Medulla oblongata (tissue), 1 donor: Measurements from ENCODE around the gene CENPN.

Experiments
- DNase-seq: peaks from one replicate; pipeline ENCODE4 v3.0.0-alpha.2; 2015; ENCODE audit errors: extremely low spot score

Gene CENPN, protein sequence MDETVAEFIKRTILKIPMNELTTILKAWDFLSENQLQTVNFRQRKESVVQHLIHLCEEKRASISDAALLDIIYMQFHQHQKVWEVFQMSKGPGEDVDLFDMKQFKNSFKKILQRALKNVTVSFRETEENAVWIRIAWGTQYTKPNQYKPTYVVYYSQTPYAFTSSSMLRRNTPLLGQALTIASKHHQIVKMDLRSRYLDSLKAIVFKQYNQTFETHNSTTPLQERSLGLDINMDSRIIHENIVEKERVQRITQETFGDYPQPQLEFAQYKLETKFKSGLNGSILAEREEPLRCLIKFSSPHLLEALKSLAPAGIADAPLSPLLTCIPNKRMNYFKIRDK

DNA sequence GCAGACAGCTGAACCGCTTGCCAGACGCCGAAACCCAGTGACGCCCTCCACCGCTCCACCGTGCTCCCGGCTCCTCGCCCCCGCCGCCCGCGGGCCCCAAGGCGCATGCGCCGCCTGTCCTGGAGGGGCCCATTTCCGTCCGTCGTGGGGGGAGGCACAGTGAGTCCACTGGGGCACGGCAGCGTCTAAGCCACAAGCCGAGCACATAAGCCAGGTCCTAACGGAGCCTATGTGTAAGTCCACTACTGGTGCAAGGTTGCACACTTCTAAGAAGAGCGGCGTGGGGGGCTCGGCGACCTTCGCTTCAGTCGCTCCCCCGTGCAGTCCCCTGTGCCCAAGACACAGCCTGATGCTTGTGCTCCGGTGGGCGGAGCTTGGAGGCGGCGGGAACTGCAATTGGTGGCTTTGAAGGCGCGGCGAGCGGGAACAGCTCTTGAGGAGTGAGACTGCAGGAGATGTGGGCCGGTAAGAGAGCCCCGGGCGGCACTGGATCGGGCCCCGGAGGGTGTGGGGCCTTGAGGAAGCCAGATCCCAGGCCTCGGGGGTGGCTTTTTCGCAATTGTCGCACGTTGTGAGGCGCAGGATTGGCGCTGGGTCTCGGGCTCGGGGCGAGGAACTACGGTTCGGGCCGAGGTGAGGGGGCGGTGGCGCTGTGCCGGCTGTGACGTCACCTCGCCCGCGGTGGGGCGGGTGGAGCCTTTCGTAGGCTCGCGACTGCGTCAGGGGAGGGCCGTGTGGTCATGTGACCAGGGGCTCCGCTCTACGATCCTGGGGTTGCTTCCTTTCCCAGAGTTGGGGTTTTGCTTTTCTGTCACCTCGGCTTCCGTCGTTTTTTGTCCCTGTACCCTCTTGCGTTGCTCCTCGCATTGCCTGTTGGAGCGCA is at the start of gene CENPN, which contains the start of gene CMC2:
CENPN (plus strand) TSS at position 402 of the 883 bp plus-strand sequence. CDS start 4,726 bp downstream, outside the sequence.
CMC2 (minus strand) TSS at position 73 of the 883 bp plus-strand sequence. CDS start 9,491 bp downstream, outside the sequence.
- DNase-seq = peak; percentile 99

DNA sequence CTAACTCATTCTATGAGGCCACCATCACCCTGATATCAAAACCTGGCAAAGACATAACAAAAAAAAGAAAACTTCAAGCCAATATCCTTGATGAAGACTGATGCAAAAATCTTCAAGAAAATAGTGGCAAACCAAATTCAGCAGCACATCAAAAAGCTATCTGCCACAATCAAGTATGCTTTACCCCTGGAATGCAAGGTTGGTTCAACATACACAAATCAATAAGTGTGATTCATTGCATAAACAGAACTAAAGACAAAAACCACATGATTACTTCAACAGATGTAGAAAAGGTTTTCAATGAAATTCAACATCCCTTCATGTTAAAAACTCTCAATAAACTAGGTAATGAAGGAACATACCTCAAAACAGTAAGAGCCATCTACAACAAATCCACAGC is 48.7 kb upstream of the CENPN start:
- no peak for DNase-seq

DNA sequence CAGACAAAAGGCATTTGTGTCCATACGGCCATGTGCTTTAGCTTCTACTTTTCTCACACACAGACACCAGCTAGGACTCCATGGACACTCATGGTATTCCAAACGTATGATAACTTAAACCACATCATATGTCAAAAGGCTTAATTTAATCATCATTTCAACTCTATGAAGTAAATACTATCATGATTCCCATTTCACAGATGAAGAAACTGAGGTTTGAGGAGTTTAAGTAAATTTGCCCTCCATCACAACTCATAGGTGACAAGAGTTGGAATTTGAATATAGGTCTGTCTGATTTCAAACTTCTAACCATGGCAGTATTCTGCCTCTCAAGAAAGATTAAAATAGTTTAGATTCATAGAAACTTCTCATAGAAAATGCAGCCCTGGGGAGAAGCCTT is 44.1 kb upstream of the CENPN start:
- no peak for DNase-seq

DNA sequence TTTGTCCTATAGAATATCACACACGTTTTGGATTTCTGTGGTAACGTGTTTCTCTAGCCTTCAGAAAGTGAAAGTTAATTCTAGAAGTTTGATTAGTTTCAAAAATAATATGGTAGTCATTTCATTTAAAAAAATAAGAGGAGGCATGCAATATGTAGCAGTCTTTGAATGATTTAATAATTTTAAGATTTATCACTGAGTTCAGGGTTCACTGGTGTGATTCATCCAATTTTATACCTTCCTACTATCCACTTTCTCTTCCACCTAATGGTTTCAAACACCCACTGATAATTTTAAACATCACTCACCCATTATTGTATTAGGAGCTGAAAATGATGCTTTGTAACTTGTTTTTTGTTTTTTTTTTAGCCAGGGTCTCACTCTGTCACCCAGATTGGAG is 42.7 kb upstream of the CENPN start:
- no peak for DNase-seq

DNA sequence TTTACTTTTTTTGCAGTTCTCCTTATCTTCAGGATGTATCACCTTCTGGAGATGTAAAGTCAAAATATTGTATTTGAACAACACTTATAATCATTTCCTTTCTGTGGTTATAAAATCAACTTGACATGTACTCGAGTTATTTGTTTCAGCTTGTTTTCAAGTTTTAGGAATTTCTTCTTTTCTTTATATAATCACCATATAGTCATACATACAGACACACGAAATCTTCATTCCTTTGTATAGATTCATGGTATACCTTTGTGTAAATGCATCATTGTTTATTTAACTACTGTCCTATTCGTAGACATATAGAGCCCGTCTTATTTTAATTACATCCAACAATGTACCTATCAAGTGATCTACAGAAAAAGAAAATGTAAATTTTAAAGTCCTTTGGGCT is 40.4 kb upstream of the CENPN start:
- DNase-seq = no peak

DNA sequence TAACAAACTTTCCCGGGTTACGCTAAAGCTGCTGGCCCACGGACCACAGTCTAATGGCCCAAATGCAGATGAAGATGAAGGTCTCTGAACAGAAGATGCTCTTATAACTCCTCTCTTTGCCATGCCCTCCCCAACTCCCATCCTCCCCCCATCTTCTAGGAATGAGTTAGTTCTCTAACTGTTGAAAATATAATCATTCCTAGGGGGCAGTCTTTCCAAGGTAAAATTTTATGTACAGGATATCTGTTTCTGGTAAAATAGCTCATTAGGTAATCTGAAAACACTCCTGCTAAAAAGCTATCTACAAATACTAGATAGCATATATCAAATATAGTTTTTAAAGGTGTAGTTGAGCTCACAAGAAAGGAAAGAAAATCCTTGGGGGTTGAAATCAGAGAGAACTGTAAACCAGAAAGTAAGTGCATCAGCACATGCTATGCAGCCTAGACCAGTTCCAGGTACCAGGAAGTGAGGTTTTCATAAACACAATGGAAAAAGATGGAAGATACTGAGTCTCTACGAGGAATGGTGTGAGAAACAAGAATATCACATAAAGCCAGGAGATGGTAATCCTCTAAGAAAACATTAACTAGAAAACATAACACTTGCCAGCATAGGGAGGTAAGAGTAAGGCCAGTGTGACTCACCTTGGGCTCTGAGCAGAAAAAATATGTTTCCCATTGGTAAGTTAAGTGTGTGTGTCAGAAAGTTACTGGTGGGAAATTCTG is 38.5 kb upstream of the CENPN start:
- DNase-seq = no peak

DNA sequence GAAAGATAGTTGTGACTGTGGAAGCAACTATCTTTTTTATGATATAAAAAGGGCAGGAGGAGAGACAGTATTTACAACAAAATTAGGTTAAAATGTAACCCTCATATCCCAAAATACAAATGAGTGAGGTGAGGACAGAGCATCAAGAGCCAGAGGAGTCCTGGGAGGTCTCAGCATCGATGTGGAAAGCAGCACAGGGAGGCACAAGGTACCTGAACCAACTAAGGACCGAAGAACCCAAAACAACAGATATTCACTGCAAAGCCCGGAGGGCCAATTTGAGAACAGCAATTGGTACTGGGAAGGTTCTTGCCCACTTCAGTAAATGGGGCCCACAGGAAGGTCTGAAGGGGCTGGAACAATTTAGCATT is 37.9 kb upstream of the CENPN start:
- DNase-seq = no peak

DNA sequence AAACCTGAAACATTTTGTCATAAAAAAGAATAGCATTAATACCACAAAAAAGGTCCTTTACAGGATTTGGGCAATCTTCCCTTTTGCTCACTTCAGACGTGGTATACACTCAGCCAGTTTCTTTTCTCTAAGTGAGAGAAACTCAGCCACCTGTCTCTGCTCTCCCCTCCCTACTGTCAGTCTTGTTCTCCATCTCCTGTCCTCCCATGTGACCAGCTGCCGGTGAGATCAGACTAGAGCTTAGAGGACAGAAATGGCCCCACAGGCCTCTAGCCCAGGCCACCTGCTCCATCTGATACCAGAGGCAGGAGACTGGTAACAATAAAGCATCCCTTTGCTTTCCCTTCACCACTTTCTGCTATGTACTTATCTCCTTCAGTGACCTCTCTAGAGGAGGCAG is 35.2 kb upstream of the CENPN start:
- no peak for DNase-seq

DNA sequence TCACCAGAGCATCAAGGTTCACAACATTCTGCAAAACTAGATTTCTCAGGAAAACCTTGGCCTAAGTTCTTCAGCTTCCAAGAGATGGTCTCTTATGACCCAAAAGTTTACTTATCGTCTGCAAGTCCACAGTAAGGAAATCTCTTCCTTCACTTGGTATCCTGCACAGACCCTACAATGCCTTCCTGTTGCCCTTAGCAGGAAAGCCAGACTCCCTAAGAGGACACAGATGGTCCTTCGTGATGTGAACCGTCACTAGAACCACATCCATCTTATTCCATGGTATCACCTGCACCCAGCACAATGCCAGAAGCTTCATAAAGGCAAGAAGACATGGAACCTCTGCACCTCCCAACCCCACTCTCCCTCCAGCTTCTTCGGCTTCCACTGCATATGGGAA is 34.4 kb upstream of the CENPN start:
- no peak for DNase-seq

DNA sequence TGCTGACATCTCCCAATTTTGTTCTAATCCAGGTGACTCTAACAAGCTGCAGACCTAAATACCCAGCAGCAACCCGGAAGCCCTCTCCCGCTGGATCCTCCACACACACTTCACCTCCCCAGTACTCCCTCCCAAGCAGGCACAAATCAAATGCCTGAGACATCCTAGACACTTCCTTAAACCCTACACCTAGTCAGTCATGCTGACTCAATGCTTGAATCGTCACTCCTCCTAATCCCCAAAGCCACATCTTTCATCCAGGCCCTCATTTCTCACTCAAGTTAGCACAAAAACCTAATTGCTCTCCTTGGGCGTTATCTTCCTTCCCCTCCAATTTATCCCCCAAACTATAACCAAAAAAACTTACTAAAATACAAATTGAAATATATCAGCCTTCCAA is 33.0 kb upstream of the CENPN start:
- DNase-seq = no peak

DNA sequence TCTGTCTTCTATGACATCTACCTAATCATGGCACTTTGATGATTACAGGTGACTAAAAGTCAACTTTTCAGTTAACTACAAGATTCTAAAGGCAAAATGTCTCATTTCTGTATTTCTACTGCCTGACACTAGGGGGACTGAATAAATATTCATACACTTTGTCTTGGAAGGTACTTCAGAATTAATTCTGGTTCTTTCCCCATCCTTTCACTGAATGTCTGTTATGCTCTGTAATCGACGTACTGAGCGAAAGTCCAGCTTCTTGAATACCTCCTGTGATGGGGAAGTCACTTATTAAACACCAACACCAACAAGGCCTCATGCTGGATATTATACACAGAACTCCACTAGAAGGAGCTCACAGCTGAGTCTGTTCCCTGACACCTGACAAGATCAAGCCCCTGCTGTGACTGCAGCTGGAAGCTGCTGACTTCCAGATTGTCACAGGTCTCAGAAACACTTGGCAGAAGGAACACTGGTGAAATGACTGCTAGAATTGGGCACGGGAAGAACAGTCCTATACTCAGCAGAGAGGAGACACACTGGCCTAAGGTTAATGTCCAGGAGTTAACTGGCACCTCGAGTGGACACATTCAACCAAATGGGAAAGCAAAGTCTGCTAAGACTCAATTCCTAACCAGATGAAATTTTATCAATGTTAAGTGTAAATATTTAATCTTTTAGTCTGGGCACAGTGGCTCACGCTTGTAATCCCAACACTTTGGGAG is 32.2 kb upstream of the CENPN start:
- no peak for DNase-seq

DNA sequence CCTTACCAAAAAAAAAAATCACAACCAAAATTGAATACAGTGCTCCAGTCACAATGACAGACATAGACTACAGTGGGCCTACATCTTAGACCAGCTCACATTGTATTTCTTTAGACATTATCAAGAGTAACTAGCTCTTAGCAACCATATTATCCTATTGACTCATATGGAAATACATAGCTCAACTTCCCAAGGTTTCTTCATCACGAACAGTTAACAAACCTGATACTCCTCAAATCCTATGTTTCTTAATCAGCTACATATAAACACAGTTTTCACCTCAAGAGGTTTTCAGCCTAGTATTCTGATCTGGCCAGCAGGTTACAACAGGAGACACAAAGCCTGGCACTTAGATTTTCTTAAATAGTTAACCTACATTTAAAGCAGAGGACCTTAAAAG is 30.1 kb upstream of the CENPN start:
- DNase-seq = no peak

DNA sequence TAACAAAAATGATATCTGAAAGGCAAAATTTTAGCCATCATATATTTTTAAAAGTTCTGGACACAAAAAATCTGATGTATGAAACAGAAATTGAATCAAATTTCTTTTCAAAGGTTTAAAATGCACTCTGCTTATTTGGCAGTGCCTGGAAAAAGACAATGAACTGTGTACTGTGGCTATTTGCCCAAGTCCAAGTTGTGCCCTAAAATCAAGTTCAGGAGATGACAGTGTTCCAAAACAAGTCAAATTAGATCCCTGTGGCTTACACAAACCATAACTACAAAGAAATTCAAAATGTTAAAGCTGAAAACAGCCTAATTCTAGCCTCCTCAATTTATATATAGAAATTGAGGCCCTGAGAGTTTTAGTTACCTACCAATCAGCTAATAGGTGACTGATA is 25.9 kb upstream of the CENPN start:
- peak; percentile 35 for DNase-seq

DNA sequence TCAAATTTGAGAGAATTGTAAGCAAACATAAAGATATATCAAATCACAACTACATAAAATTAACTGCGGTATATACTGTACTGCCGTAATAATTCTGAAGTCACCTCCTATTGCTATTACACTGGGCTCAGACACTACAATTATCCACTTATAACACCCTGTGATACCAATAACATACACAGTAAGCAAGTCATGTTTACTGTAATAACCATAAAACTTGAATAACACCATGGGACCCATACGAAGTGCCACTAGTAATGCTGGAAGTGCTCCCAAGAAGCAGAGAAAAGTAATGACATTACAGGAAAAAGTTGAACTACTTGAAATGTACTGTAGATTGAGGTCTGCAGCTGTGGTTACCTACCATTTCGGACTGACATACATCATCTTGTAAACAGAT is 24.4 kb upstream of the CENPN start:
- DNase-seq = no peak

DNA sequence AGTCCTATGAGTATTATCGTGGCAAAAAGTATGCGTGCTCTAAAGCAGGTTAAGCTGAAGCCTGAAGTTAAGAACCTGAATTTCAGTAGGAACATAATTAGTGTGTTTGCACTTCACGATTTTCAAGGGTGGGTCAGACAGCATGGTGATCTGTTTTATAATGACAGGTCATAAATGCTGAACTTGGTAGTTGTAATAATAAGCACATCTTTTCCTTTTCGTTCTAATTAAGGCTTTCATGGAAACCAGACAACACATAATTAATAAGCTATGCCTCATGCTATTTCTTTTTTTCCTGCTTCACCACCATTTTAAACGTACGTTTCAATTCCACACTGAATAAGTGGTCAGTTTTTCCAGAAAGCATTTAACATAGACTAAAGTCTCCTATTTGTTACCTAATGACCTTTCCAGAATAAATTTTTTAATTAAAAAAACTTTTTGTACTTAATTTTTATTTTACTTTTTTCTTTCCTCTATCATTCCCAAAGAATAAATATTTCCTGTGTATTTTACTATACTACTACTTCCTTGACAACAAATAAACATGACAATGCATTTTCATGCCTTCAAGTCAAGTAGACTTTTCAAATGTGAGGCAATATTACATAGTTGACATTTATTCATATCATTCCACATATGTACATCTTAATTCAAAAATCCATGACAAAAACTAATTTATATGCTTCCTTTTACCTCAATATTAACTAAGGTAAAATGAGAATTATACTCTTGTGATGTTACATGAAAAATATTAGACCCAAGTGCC is 22.7 kb upstream of the CENPN start:
- no peak for DNase-seq

DNA sequence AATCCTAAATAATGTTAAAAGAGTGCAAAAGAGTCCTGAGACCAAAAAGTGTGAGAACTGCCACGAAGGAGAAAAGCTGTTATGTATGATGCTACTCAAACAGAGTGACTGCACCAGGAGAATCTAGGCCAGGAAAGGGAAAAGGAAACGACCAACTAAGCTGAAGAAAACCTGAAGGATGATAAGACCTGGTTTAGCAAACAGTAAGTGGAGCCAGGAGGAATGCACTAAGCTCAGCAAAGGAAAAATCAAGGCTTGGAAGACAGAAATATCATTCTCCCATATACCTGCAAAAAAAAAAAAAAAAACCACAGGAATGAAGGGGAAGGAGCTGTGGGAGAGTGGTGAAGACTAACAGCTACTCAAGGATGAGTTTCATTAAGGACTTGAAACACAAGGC is 21.4 kb upstream of the CENPN start:
- no peak for DNase-seq

DNA sequence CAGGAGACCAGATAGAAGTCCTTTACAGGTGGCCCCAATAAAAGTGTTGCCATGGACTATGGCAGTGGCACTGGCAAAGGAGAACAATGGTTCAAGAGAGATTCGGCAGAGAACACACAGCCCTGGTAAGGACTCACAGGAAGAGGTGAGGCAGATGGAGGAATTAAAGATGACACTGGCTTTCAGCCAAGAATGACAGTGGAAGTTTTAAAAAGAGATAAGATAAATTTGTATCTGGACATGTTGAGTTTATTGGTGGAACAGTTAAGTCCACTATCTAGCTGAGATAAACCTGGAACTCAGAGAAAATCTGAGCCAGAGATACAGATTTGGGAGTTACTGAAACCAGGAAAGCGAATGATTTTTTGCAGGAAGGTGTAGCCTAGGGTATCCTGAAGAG is 20.5 kb upstream of the CENPN start:
- no peak for DNase-seq

DNA sequence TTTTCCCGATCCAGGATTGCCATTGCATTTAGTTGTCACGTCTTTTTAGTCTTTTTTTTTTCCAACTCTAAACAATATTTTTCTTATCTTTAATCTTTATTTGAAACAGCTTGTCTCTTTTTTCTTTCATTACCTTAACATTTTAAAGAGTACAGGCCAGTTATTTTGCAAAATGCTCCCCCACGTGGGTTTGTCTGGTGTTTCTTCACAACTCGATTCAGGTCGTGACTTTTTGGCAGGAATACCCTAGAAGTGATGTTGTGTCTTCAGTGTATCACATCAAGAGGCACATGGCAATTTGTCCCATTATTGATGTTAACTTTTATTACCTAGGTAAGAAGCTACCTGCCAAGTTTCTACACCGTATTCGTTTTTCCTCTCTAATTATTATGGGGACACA is 18.3 kb upstream of the CENPN start:
- no peak for DNase-seq

DNA sequence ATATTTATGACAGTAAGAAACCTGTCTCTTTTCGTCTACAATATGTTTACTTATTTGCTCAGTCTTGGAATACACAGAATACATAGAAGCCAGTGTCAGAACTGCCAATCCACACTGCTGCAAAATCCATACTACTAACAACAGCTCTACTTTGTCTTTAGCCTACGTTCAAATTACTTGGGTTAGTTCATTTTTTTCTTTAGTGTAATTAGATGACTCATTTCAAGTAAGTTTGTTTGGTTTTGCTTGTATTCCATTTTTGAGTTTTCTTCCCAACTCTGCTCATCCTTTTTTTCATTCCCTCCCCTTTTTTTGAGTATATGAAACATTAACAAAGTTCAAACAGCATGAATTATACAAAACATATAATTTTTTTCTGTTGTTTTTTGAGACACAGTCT is 17.2 kb upstream of the CENPN start:
- no peak for DNase-seq

DNA sequence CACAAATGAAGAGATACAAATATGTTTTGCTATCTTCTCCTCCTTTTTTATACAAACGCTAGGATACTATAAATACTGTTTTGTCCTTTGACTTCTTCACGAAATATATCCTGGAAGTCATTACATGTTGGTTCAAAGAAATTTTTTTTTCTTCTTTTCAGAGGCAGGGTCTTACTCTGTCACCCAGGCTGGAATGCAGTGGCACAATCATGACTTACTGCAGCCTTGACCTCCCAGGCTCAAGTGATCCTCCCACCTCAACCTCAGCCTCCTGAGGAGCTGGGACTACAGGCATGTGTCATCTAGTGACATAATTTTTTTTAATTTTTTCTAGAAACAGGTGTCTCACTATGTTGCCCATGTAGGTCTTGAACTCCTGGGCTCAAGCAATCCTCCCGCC is 16.4 kb upstream of the CENPN start:
- no peak for DNase-seq

DNA sequence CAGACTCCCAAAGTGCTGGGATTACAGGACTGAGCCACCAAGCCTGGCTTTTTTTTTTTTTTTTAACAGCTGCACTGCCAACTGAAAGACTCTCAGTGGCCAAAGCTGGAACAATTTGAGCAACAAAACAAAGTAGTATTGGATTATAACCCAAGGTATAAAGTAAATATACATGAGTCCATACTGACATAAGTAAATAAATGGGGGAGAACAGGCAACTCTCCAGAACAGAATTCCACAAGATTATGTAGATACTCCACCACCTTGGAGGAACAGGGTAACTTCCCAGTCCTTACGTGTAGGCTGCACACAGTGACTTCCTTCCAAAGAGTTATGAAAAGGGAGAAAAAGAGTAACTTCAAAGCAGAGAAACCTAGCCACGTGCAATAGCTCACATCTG is 16.0 kb upstream of the CENPN start:
- no peak for DNase-seq
